Urothelium cell line (cell line): ENCODE data around the gene BCDIN3D.
"Not testable (repeated sequence)": the region's sequence is repeated elsewhere in the genome, so short reads cannot be mapped to it uniquely, and the experiment has no call there.

Experiments
- DNase-seq: peaks from one replicate; pipeline ENCODE4 v3.0.0; 2011; ENCODE audit warnings: low spot score, mixed read lengths
- FAIRE-seq: peaks from 2 replicates; lab custom pipeline; 2011; peaks lifted over from hg19 to GRCh38; lab: Jason Lieb, UNC

Gene BCDIN3D

GRCh38 chr12:49878021-49878420 lies 35.1 kb upstream of the BCDIN3D start:
- no peak for DNase-seq
- no peak for FAIRE-seq

- FAIRE-seq (no peak), DNase-seq (no peak)
Observed at GRCh38 chr12:49877066-49877465, 34.2 kb upstream of the BCDIN3D start.

GRCh38 chr12:49876070-49876469 lies 33.2 kb upstream of the BCDIN3D start:
- no peak for FAIRE-seq
- DNase-seq: no peak

GRCh38 chr12:49875115-49875720 lies 32.3 kb upstream of the BCDIN3D start:
- FAIRE-seq: no peak

GRCh38 chr12:49874142-49874897 lies 31.4 kb upstream of the BCDIN3D start:
- DNase-seq (no peak), FAIRE-seq (no peak)

More at GRCh38 chr12:49875115-49875720, 32.3 kb upstream of the BCDIN3D start:
- DNase-seq: no peak

- FAIRE-seq: no peak
- DNase-seq: no peak
Observed at GRCh38 chr12:49873361-49873934, 30.5 kb upstream of the BCDIN3D start.

GRCh38 chr12:49872781-49873181 lies 29.9 kb upstream of the BCDIN3D start:
- no peak for DNase-seq
- FAIRE-seq: no peak

GRCh38 chr12:49872381-49872780 lies 29.5 kb upstream of the BCDIN3D start:
- no peak for FAIRE-seq
- no peak for DNase-seq

- DNase-seq, FAIRE-seq: not testable (repeated sequence)
Observed at GRCh38 chr12:49871811-49872251, 28.9 kb upstream of the BCDIN3D start.

- FAIRE-seq: no peak
- no peak for DNase-seq
Observed at GRCh38 chr12:49871263-49871561, 28.3 kb upstream of the BCDIN3D start.

GRCh38 chr12:49870501-49871262 lies 27.8 kb upstream of the BCDIN3D start:
- FAIRE-seq (no peak), DNase-seq (no peak)

GRCh38 chr12:49869816-49870500 lies 27.1 kb upstream of the BCDIN3D start:
- FAIRE-seq (no peak), DNase-seq (no peak)

GRCh38 chr12:49868952-49869815 lies 26.3 kb upstream of the BCDIN3D start:
- DNase-seq (no peak), FAIRE-seq (no peak)

- FAIRE-seq (no peak), DNase-seq (no peak)
Observed at GRCh38 chr12:49868449-49868848, 25.5 kb upstream of the BCDIN3D start.

GRCh38 chr12:49867570-49868341 lies 24.9 kb upstream of the BCDIN3D start:
- FAIRE-seq (no peak), DNase-seq (peak; percentile 64)

GRCh38 chr12:49866859-49867569 lies 24.1 kb upstream of the BCDIN3D start:
- FAIRE-seq: no peak

GRCh38 chr12:49865782-49866135 lies 22.9 kb upstream of the BCDIN3D start:
- FAIRE-seq (no peak), DNase-seq (no peak)

More at GRCh38 chr12:49866859-49867569, 24.1 kb upstream of the BCDIN3D start:
- DNase-seq: peak; percentile 89

GRCh38 chr12:49865109-49865781 lies 22.3 kb upstream of the BCDIN3D start:
- FAIRE-seq (no peak), DNase-seq (no peak)
